Stimulated activated naive B cell treated with anti-CD40 and anti-IgM and Interleukin-4, amounts not matched to agents 10 μg/mL and 1 μg/mL and 100 μg/mL, for 72 hours (primary cell): ENCODE data around the gene CTTNBP2.

Experiments used
- ATAC-seq, 2 donors: fragments of 150-1000 bp; cut with Tn5 transposase; replicated peaks; 2 replicates each; pipeline ENCODE4 v1.10.0; 2021; ENCODE audit warnings: moderate library complexity in 1 of 2
- DNase-seq: peaks from one replicate; pipeline ENCODE4 v3.0.0; 2021
- H3K27ac Mint-ChIP-seq: one replicate; pipeline ENCODE4 v1.8.0; 2022; ENCODE audit warnings: mild to moderate bottlenecking, mixed read lengths
- H3K27me3 Mint-ChIP-seq, 2 donors: one replicate each; pipeline ENCODE4 v1.8.0; 2022; ENCODE audit warnings: mixed read lengths in 2 of 2
- H3K36me3 Mint-ChIP-seq, 2 donors: one replicate each; pipeline ENCODE4 v1.8.0; 2022; ENCODE audit warnings: mixed read lengths in 2 of 2, mild to moderate bottlenecking in 1 of 2
- H3K4me1 Mint-ChIP-seq, 2 donors: one replicate each; pipeline ENCODE4 v1.8.0; 2022; ENCODE audit warnings: mixed read lengths in 2 of 2, mild to moderate bottlenecking in 1 of 2
- H3K4me3 Mint-ChIP-seq, 2 donors: one replicate each; pipeline ENCODE4 v1.8.0; 2022; ENCODE audit warnings: mild to moderate bottlenecking in 2 of 2, mixed read lengths in 2 of 2, moderate library complexity in 1 of 2
- H3K9me3 Mint-ChIP-seq, 2 donors: one replicate each; pipeline ENCODE4 v1.8.0; 2022; ENCODE audit warnings: mixed read lengths in 2 of 2, mild to moderate bottlenecking in 1 of 2

The CTTNBP2 gene

GRCh38 chr7:117775801-117776200, 97.4 kb downstream of the CTTNBP2 start:
- no peaks in the 10 kb centered on the region for H3K27me3 Mint-ChIP-seq
- no peaks in the 10 kb centered on the region for H3K9me3 Mint-ChIP-seq
- DNase-seq (no peak), ATAC-seq (no peak)
- H3K4me3 Mint-ChIP-seq: no peak overlapping the region
- peaks cover 0 to 5% of the 10 kb centered on the region in 2 donors for H3K4me1 Mint-ChIP-seq
- no peaks in the 10 kb centered on the region for H3K36me3 Mint-ChIP-seq
- no peak overlapping the region for H3K27ac Mint-ChIP-seq

DNA sequence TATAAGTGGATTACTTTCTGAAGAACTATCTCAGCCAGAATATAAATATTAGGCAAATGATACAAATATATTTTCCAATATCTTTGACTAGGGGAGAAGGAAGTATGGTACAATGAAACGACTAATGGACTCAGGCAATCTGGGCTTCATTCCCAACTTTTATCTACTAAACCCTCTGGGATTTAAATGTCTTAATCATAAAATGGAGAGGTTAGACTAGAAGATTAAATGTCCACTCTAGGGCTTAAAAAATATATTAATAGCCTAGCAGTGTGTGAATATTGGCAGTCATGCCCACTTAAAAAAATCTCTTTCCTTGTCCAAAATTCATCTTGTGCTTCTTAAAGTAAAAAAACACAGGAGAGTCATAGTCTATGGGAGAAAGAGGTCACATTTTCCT, 98.3 kb downstream of the CTTNBP2 start:
- DNase-seq: no peak
- Mint-ChIP-seq H3K36me3 (no peaks in the 10 kb centered on the region), H3K27me3 (peaks cover 0 to 4% of the 10 kb centered on the region in 2 donors), H3K4me1 (peaks cover 0 to 5% of the 10 kb centered on the region in 2 donors), H3K4me3 (no peak overlapping the region), H3K9me3 (no peaks in the 10 kb centered on the region), H3K27ac (no peak overlapping the region)
- no peak for ATAC-seq

DNA sequence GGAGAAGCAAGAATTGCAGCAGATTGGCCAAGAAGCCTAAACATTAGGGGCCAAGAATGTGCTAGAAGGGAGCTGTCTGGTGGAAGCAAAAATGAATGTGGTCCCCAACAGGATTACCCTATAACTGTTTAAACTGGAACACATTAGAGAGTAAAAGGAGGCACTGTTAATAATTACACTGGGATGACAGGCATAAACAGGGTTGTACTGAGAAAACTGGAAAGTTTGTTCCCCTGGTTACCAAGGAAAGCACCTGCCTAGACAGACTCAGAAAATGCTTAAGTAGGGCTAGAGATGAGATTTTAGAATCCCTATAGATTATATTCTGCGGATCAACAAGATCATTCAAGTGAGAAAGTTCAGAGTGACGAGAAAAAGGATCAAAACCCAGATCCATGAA, 100.8 kb downstream of the CTTNBP2 start:
- Mint-ChIP-seq H3K27ac (no peak overlapping the region), H3K4me1 (peaks cover 0 to 5% of the 10 kb centered on the region in 2 donors), H3K9me3 (no peaks in the 10 kb centered on the region), H3K4me3 (no peak overlapping the region), H3K36me3 (no peaks in the 10 kb centered on the region), H3K27me3 (peaks cover 0 to 4% of the 10 kb centered on the region in 2 donors)
- DNase-seq (no peak), ATAC-seq (no peak)

DNA sequence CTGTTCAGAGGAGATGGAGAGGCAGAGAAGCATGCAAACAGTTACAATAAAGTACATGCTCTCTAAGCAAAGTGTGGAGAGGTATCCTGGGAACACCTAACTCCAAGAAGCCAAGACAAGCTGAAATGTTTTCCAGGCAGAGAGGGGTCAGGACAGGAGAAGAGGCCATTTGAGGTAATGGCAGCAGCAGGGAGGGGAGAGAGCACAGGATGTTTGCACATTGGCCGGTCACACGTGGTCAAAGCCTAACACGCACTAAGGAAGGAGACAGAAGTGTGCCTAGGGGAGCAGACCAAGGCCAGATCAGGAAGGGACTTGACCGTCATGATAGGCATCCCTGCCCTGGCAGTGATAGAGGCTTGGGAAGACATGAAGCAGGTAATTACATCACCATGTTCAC, 101.5 kb downstream of the CTTNBP2 start:
- DNase-seq: no peak
- no peaks in the 10 kb centered on the region for H3K36me3 Mint-ChIP-seq
- ATAC-seq: no peak
- no peak overlapping the region for H3K4me3 Mint-ChIP-seq
- peaks cover 0 to 5% of the 10 kb centered on the region in 2 donors for H3K4me1 Mint-ChIP-seq
- no peak overlapping the region for H3K27ac Mint-ChIP-seq
- no peaks in the 10 kb centered on the region for H3K9me3 Mint-ChIP-seq
- H3K27me3 Mint-ChIP-seq: peaks cover 0 to 4% of the 10 kb centered on the region in 2 donors

DNA sequence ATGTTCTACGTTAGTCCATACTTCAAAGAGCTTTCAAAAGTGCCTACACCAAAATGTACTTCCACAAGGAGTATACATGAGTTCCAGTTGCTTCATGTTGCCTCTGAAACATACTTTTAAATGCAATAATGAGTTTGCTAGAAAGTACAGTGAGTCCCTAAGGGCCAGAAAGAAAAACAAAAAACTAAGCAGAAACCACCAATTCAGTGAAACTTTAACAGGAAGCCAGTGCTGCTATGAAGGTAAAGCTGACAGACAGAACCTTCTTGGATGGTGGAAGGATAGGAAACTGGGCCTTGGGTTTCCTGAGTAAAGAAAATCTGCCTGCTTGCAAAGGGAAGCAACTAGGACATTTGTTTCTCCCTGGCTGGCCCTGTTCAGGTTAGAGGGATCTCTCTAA, 104.2 kb downstream of the CTTNBP2 start:
- ATAC-seq: no peak
- H3K9me3 Mint-ChIP-seq: peaks cover under 1% of the 10 kb centered on the region in 2 donors
- no peak overlapping the region for H3K4me3 Mint-ChIP-seq
- H3K36me3 Mint-ChIP-seq: no peaks in the 10 kb centered on the region
- H3K27ac Mint-ChIP-seq: no peak overlapping the region
- H3K4me1 Mint-ChIP-seq: peaks cover 0 to 5% of the 10 kb centered on the region in 2 donors
- DNase-seq: no peak
- H3K27me3 Mint-ChIP-seq: peaks cover 8 to 9% of the 10 kb centered on the region in 2 donors

- no peak for DNase-seq
- H3K36me3 Mint-ChIP-seq: no peaks in the 10 kb centered on the region
- ATAC-seq: no peak
- H3K4me1 Mint-ChIP-seq: no peaks in the 10 kb centered on the region
- H3K4me3 Mint-ChIP-seq: no peak overlapping the region
- H3K27me3 Mint-ChIP-seq: peaks cover 9 to 12% of the 10 kb centered on the region in 2 donors
- H3K27ac Mint-ChIP-seq: no peak overlapping the region
- H3K9me3 Mint-ChIP-seq: peaks cover 3 to 4% of the 10 kb centered on the region in 2 donors
These were observed 105.3 kb downstream of the CTTNBP2 start for GRCh38 chr7:117767951-117768350.

DNA sequence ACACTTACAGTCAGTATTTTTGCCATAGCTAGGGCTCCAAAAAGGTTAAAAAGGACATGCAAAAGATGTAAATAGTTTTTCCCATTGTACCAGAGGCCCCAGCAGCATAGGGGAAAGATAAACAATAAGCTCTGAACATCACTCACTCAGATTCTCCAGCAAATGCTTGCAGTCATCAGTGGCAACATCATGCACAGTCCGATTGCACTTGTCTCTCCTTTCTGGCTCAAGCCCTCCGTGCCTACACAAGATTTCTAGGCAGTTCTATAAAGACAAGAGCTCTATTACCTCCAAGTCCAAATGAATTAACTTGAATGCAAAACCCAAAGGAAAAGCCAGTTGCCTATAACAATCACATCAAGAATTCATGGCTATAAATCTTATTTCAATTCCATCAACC, 106.3 kb downstream of the CTTNBP2 start:
- DNase-seq (no peak), ATAC-seq (no peak)
- Mint-ChIP-seq H3K4me1 (no peaks in the 10 kb centered on the region), H3K27me3 (peaks cover 9 to 12% of the 10 kb centered on the region in 2 donors), H3K27ac (no peak overlapping the region), H3K9me3 (peaks cover 3 to 4% of the 10 kb centered on the region in 2 donors), H3K4me3 (no peak overlapping the region), H3K36me3 (no peaks in the 10 kb centered on the region)

DNA sequence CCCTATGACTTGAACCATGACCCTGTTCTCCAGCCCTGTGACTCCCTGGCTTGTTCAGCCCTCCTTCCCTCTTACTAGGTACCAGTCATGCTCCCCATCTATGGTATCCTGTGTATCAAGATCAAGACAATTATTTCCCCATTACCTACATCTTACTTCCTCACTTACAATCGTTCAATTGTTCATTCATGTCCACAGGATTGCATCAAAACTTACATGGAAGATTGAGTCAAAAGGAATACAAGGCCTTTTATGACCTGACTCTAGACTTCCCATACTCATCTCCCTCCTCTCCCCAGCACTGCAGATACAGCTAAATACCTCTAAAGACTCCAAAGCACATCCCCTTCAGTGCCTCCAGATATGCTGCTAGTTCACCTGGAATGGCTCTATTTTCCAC, 109.2 kb downstream of the CTTNBP2 start:
- ATAC-seq (no peak), DNase-seq (no peak)
- no peak overlapping the region for H3K4me3 Mint-ChIP-seq
- H3K9me3 Mint-ChIP-seq: peaks cover 3 to 4% of the 10 kb centered on the region in 2 donors
- no peaks in the 10 kb centered on the region for H3K36me3 Mint-ChIP-seq
- no peak overlapping the region for H3K27ac Mint-ChIP-seq
- no peaks in the 10 kb centered on the region for H3K4me1 Mint-ChIP-seq
- peaks cover 5 to 12% of the 10 kb centered on the region in 2 donors for H3K27me3 Mint-ChIP-seq

GRCh38 chr7:117762055-117762454, 111.2 kb downstream of the CTTNBP2 start:
- DNase-seq (no peak), ATAC-seq (no peak)
- H3K36me3 Mint-ChIP-seq: no peaks in the 10 kb centered on the region
- H3K27ac Mint-ChIP-seq: no peak overlapping the region
- H3K4me1 Mint-ChIP-seq: no peaks in the 10 kb centered on the region
- no peak overlapping the region for H3K4me3 Mint-ChIP-seq
- H3K9me3 Mint-ChIP-seq: peaks cover 3 to 4% of the 10 kb centered on the region in 2 donors
- peaks cover 5 to 12% of the 10 kb centered on the region in 2 donors for H3K27me3 Mint-ChIP-seq

GRCh38 chr7:117759950-117760640, 113.1 kb downstream of the CTTNBP2 start:
- H3K4me3 Mint-ChIP-seq: no peak overlapping the region
- DNase-seq: no peak
- H3K4me1 Mint-ChIP-seq: no peaks in the 10 kb centered on the region
- peaks cover 4 to 15% of the 10 kb centered on the region in 2 donors for H3K27me3 Mint-ChIP-seq
- no peaks in the 10 kb centered on the region for H3K36me3 Mint-ChIP-seq
- peaks cover 3 to 4% of the 10 kb centered on the region in 2 donors for H3K9me3 Mint-ChIP-seq
- H3K27ac Mint-ChIP-seq: no peak overlapping the region
- no peak for ATAC-seq

GRCh38 chr7:117757440-117757839, 115.8 kb downstream of the CTTNBP2 start:
- Mint-ChIP-seq H3K27ac (no peak overlapping the region), H3K4me1 (no peaks in the 10 kb centered on the region), H3K4me3 (no peak overlapping the region), H3K9me3 (no peaks in the 10 kb centered on the region), H3K36me3 (no peaks in the 10 kb centered on the region), H3K27me3 (peaks cover 7 to 14% of the 10 kb centered on the region in 2 donors)
- DNase-seq (no peak), ATAC-seq (no peak)

- Mint-ChIP-seq H3K36me3 (no peaks in the 10 kb centered on the region), H3K27ac (no peak overlapping the region), H3K27me3 (peaks cover 7 to 14% of the 10 kb centered on the region in 2 donors), H3K9me3 (no peaks in the 10 kb centered on the region), H3K4me1 (no peaks in the 10 kb centered on the region), H3K4me3 (no peak overlapping the region)
- no peak for DNase-seq
- ATAC-seq: no peak
These were observed 116.6 kb downstream of the CTTNBP2 start for GRCh38 chr7:117756586-117757085.

DNA sequence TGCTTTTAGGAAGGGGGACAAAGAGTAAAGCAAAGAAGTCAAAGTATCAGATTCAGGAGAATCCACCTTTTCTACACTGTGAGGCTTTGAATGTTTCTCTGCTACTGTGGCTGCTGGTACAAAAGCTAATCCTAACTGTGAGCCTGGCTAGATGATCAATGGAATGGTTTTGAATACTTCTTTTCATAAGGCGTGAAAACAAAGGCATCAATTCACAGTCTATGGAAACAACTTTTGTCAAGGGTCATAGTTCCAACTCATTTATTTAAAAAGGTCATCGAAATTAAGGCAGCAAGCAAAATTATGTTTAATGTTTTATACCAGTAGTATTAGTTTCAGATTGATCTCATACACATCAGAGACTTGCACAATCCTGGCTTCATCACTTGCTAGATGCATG, 118.1 kb downstream of the CTTNBP2 start:
- DNase-seq: no peak
- peaks cover 7 to 14% of the 10 kb centered on the region in 2 donors for H3K27me3 Mint-ChIP-seq
- H3K27ac Mint-ChIP-seq: no peak overlapping the region
- H3K4me3 Mint-ChIP-seq: no peak overlapping the region
- H3K9me3 Mint-ChIP-seq: no peaks in the 10 kb centered on the region
- H3K36me3 Mint-ChIP-seq: no peaks in the 10 kb centered on the region
- no peaks in the 10 kb centered on the region for H3K4me1 Mint-ChIP-seq
- ATAC-seq: no peak

DNA sequence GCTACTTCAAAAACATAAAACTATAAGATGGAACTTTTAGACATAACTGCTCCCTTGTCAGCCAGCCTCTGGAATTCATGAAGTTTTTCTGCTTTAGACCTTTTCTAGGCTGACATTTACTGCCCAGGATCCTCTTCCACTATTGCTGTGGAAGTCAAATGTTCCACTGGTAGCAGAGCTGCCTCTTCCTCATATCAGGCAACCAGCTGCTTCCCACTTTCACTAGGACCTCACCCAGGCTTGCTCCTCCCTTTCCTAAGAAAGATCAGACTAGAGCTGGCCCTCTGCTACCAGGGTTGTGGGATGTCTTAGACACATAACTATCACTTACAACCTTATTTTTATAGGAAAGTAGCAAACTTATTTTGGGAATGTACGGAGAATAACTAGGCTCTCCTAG, 121.5 kb downstream of the CTTNBP2 start:
- no peak overlapping the region for H3K27ac Mint-ChIP-seq
- no peaks in the 10 kb centered on the region for H3K9me3 Mint-ChIP-seq
- H3K4me1 Mint-ChIP-seq: no peaks in the 10 kb centered on the region
- no peaks in the 10 kb centered on the region for H3K36me3 Mint-ChIP-seq
- no peak for ATAC-seq
- peaks cover 6 to 12% of the 10 kb centered on the region in 2 donors for H3K27me3 Mint-ChIP-seq
- no peak for DNase-seq
- H3K4me3 Mint-ChIP-seq: no peak overlapping the region
